Measurements from ENCODE around the gene TLR1.

The TLR1 gene

DNA sequence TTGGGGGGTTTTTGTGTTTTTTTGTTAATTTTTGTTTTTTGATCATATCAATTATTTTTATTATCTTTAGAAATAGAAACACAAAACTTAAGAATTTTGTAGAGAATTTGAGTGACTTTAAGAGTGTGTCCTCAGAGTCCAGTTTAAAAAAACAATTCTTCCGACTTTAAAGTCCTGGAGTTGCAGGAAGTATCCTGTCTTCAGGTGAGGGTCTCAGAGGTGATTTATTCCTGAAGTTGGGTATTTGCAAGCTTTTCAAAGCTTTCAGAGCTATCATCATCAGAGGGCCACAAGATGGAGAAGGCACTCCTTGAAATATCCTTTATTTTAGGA is 44.8 kb downstream of the TLR1 start:
- Histone ChIP-seq H3K9me3 (no peaks in the 10 kb centered on the region), H3K36me3 (no peaks in the 10 kb centered on the region), H3K4me3 (ENCODE audit: low read depth, low read length) (no peak overlapping the region), H3K4me1 (no peaks in the 10 kb centered on the region), H3K27me3 (no peaks in the 10 kb centered on the region)
- TF ChIP-seq, protein P1, sequence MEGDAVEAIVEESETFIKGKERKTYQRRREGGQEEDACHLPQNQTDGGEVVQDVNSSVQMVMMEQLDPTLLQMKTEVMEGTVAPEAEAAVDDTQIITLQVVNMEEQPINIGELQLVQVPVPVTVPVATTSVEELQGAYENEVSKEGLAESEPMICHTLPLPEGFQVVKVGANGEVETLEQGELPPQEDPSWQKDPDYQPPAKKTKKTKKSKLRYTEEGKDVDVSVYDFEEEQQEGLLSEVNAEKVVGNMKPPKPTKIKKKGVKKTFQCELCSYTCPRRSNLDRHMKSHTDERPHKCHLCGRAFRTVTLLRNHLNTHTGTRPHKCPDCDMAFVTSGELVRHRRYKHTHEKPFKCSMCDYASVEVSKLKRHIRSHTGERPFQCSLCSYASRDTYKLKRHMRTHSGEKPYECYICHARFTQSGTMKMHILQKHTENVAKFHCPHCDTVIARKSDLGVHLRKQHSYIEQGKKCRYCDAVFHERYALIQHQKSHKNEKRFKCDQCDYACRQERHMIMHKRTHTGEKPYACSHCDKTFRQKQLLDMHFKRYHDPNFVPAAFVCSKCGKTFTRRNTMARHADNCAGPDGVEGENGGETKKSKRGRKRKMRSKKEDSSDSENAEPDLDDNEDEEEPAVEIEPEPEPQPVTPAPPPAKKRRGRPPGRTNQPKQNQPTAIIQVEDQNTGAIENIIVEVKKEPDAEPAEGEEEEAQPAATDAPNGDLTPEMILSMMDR (IDR thresholded peaks at IDR 0.05; ENCODE audit: low read depth, low read length), result no peak
- no peak for DNase-seq

DNA sequence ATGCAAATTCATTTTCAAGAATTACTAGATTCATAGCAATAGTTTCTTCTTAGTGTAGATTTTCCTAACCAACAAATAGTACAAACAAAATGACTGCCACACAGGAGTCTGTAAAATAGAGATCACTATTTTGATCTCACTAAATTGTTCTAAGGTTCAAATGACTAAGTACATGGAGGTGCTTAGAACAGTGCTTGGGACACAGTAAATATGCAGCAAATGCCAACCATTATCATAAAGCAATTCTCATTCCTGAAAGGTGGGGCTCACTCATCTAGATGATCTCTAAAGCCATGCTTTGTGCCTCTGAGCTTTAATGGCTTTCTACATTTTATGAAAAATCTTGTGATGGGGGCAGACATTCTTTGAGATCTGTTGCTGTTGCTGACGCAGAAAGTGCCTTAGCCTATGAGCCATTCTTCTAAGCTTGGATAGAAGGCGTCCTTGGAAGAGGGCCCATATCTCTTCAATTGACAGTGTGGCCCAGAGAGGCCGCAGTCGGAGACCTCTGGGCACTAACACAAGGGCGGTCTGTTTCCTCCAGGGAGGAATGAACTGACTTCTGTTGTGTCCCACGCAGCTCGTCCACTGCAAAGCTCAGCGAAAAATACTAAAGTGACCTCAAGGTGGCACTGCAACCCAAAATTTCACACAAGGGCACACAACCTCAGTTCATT is 45.3 kb downstream of the TLR1 start:
- TF ChIP-seq, protein P1 (IDR thresholded peaks at IDR 0.05; ENCODE audit: low read depth, low read length), result peak; percentile 67
- Histone ChIP-seq H3K4me3 (ENCODE audit: low read depth, low read length) (no peak overlapping the region), H3K36me3 (no peaks in the 10 kb centered on the region), H3K27me3 (no peaks in the 10 kb centered on the region), H3K4me1 (no peaks in the 10 kb centered on the region), H3K9me3 (no peaks in the 10 kb centered on the region)
- DNase-seq, result peak; percentile 22

DNA sequence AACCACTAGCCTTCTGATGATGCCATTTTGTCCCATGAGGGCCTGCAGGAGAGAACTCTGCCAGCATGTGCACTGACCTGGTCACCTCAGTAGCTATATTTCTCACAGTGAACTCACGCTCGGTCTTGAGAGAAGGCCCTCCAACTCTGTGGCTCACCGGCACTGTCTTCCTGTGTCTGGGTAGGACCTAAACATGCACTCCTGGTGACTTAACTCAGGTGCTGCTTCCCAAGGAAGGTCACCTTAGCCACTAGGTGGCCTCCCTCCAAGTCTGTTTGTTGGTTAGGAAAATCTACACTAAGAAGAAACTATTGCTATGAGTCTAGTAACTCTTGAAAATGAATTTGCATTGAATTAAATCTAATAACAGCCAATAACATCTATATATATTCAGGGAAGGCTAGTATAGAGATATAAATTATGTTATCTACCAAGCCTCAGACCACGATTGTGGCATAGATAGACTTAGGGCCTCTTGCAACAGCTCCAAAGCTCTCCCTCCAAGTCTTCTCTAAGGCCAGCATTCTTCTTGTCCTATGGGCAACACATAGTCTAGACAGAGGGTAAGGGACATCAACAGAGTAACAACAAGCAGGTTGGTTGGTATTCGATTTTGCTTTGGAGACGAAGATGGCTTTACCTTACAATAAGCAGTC is 46.5 kb downstream of the TLR1 start:
- Histone ChIP-seq H3K36me3 (no peaks in the 10 kb centered on the region), H3K27me3 (no peaks in the 10 kb centered on the region), H3K4me1 (no peaks in the 10 kb centered on the region), H3K9me3 (no peaks in the 10 kb centered on the region), H3K4me3 (ENCODE audit: low read depth, low read length) (no peak overlapping the region)
- DNase-seq, result no peak
- TF ChIP-seq, protein P1 (IDR thresholded peaks at IDR 0.05; ENCODE audit: low read depth, low read length), result peak; percentile 38

DNA sequence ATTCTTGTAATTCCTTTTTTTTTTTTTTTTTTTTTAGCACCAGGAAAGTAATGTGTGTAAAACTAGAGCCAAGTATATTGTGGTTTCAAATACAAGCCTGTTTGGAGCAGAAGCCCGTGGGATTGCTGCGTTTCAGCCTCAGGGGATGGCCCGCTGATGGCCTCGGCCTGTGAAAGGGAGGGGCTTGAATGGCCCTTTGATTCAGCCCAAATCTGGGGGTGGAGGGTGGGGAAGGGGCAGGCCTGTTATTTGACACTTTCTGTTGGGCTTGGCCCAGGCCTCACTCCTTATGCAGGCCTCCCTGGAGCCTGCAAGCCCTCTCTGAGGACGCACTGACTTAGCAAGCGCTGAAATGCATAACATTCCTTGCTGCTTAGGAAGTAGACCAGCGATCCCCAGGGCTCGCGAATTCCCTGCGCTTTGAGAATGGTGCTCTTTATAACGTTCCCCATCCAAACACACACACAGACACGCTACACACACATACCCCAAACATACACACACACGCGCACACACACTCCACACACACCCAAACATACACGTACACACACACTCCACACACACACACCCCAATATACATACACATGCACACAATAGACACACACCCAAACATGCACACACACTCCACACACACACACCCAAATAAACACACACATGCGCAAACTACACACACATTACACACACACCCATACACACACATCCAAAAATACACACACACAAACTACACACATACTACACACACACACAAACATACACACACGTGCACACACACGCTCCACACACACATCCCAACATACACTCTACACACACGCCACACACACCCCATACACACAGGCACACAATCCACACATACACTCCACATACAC is 51.4 kb downstream of the TLR1 start:
- no peaks in the 10 kb centered on the region for H3K4me1 ChIP-seq
- H3K27me3 ChIP-seq, result no peaks in the 10 kb centered on the region
- TF ChIP-seq, protein P1 (IDR thresholded peaks at IDR 0.05; ENCODE audit: low read depth, low read length), result no peak
- no peak overlapping the region for H3K4me3 ChIP-seq (ENCODE audit: low read depth, low read length)
- H3K9me3 ChIP-seq, result no peaks in the 10 kb centered on the region
- H3K36me3 ChIP-seq, result no peaks in the 10 kb centered on the region
- peak; percentile 45 for DNase-seq

DNA sequence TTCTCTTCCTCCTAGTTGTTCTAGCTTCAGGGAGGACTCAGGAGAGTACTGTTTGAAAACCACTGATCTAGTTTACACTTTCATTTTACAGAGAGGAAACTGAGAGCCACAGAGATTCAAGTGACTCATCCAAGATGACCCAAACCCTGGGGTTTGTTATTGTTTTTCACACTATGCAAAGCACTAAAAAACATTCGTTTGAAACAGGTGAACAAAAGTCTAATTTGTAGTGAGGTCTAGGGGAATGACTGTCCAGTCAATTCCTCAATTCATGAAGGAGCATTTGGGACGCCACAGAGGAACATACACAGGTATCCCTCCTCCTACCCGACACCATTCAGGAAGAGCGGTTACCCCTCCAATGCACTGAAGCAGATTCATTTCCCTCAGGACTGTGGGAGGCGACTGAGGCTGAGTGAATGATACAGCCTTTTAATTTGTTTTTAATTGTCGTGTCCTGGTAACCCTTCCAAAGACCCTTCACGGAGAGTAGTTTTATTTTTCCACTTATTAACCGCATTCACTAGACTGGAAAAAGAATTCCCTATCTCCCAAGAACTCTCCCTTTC is 52.1 kb downstream of the TLR1 start:
- H3K36me3 ChIP-seq, result no peaks in the 10 kb centered on the region
- no peaks in the 10 kb centered on the region for H3K9me3 ChIP-seq
- H3K4me1 ChIP-seq, result no peaks in the 10 kb centered on the region
- no peaks in the 10 kb centered on the region for H3K27me3 ChIP-seq
- H3K4me3 ChIP-seq (ENCODE audit: low read depth, low read length), result no peak overlapping the region
- TF ChIP-seq, protein P1 (IDR thresholded peaks at IDR 0.05; ENCODE audit: low read depth, low read length), result no peak
- DNase-seq, result no peak

All from BE2C (cell line).